Activated CD8-positive, alpha-beta memory T cell treated with anti-CD3 and anti-CD28 coated beads, Interleukin-2, amount 10 ng/mL, durations not matched to agents 7 days and 5 days (primary cell): Measurements from ENCODE around the gene SOX13. TPM values are rescaled to one million over a fixed set of nuclear protein-coding genes. Genes with fewer than 3 reads are reported as not detected.
"Not testable (repeated sequence)": the region's sequence is repeated elsewhere in the genome, so short reads cannot be mapped to it uniquely, and the experiment has no call there.

Experiments used
- ATAC-seq: fragments of 150-1000 bp; cut with Tn5 transposase; one replicate; pipeline ENCODE4 v1.10.0; 2021; ENCODE audit warnings: moderate library complexity
- CTCF ChIA-PET: fragments of 350-600 bp; sonication (Branson Sonifier 250); formaldehyde crosslinking; loops from one replicate; lab custom pipeline; 2021; ENCODE audit warnings: antibody characterized with exemption; lab: Charles Lee
- DNase-seq: peaks from one replicate; pipeline ENCODE4 v3.0.0-alpha.2; 2020
- H3K27ac Mint-ChIP-seq: one replicate; pipeline ENCODE4 v1.8.0; 2021; ENCODE audit warnings: mild to moderate bottlenecking, mixed read lengths
- H3K27me3 Mint-ChIP-seq: one replicate; pipeline ENCODE4 v1.8.0; 2021; ENCODE audit warnings: mixed read lengths
- H3K36me3 Mint-ChIP-seq: one replicate; pipeline ENCODE4 v1.8.0; 2021; ENCODE audit warnings: mild to moderate bottlenecking, mixed read lengths
- H3K4me1 Mint-ChIP-seq: one replicate; pipeline ENCODE4 v1.8.0; 2021; ENCODE audit warnings: mixed read lengths
- H3K4me3 Mint-ChIP-seq: one replicate; pipeline ENCODE4 v1.8.0; 2021; ENCODE audit warnings: mild to moderate bottlenecking, moderate library complexity, mixed read lengths
- H3K9me3 Mint-ChIP-seq: one replicate; pipeline ENCODE4 v1.8.0; 2022; ENCODE audit warnings: low read depth, mixed read lengths
- total RNA-seq, 2 experiments: library from RNA; stranded (reverse); gene quantifications; one replicate each; pipeline ENCODE4 v1.2.3, GENCODE V29; 2021

SOX13 gene
- total RNA-seq, 2 experiments from 2014 or later, result 1.0 to 1.9 TPM

DNA sequence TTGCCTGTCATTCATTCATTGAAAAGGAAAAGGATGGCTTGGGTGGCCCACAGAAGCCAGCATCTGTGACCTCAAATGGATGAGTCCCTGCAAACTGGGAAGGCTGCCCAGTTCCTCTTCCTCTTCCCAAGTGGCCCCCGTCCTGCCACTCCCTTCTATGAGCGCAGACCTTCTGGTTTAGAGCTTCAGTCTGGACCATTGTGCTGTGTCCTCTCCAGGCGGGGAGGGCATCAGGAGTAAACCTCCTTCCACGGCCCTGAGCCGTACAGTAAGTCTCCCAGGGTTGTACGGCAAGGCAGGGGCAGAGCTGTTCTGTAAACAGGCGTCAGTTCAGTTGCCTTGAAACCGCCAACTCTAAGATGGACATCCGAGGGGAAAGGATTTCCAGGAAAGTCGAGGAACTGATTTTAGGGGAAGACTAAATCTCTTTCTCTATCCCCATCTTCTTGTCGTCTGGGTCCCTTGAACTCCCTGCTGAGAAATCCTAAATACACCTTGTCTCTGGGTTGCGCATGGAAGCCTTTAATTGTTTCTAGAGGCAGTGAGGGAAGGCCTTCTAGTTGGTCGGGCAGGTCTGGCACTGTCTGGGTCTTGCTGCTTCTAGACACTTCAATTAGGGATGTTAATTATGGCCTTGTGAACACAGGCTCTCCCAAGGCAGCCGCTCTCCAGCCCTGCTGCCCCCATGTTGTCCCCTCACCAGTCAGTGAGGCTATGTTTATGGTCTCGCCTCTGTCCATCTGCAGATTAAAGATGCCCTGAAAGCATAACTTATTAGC is 22.1 kb downstream of the SOX13 start:
- Mint-ChIP-seq H3K9me3 (no peaks in the 10 kb centered on the region), H3K27me3 (peaks cover 10% of the 10 kb centered on the region), H3K27ac (no peak overlapping the region), H3K4me3 (no peak overlapping the region), H3K4me1 (no peaks in the 10 kb centered on the region), H3K36me3 (no peaks in the 10 kb centered on the region)
- DNase-seq, result no peak
- ATAC-seq, result no peak
- CTCF ChIA-PET, result interaction anchor here (1.5 kb wide), 1 partner anchor 697 kb away, joined by 3 read pairs; no protein-coding TSS in a partner anchor

DNA sequence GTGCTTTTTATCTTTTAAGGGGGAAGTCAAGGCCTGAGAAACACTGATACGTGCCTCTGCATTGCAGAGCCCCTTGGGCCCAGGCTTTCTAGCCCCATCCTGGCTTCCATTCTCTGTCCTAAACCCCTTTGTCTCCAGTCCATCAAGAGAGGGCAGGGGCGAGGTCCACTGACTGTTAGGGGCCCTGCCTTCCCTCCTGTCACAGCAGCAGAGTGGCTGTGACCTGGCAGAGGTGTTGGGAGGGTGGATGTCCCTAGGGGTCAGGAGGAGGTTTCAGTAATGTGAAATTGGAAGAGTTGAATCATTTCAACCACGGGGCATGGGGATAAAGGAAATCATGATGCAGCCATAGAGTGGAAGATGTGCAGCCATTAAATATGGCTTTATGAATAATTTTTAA is 24.0 kb downstream of the SOX13 start:
- H3K4me1 Mint-ChIP-seq, result peaks cover 5% of the 10 kb centered on the region
- H3K27me3 Mint-ChIP-seq, result peaks cover 8% of the 10 kb centered on the region
- DNase-seq (no peak), ATAC-seq (no peak)
- no peak overlapping the region for H3K27ac Mint-ChIP-seq
- no peaks in the 10 kb centered on the region for H3K9me3 Mint-ChIP-seq
- CTCF ChIA-PET, result no interaction called here
- no peaks in the 10 kb centered on the region for H3K36me3 Mint-ChIP-seq
- H3K4me3 Mint-ChIP-seq, result no peak overlapping the region

DNA sequence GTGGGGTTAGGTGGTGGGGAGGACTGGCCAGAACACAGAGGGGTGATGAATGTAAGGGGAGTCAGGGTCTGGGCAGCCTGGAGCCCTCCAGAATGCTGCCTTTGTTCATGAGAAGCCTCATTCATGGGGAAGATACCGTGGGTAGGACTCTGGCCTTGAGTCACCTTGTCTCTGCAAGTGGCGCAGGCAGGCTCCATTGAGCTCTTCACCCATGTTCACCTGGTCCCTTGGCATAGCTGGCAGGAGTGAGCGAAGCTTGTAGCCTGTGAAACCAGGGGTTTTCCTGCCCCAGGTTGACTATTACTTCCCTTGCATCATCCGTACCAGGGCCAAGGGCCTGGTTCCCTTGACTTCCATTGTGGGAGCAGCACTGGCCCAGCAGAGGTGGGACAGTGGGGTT is 25.8 kb downstream of the SOX13 start:
- CTCF ChIA-PET, result no interaction called here
- no peak for DNase-seq
- Mint-ChIP-seq H3K27ac (no peak overlapping the region), H3K4me1 (peaks cover 21% of the 10 kb centered on the region), H3K9me3 (no peaks in the 10 kb centered on the region), H3K4me3 (no peak overlapping the region), H3K27me3 (peaks cover 8% of the 10 kb centered on the region), H3K36me3 (no peaks in the 10 kb centered on the region)
- ATAC-seq, result no peak

GRCh38 chr1:204099754-204100153 is 26.8 kb downstream of the SOX13 start:
- H3K27ac Mint-ChIP-seq, H3K4me3 Mint-ChIP-seq, DNase-seq, H3K27me3 Mint-ChIP-seq, H3K36me3 Mint-ChIP-seq, CTCF ChIA-PET, H3K9me3 Mint-ChIP-seq, ATAC-seq: not testable (repeated sequence)
- H3K4me1 Mint-ChIP-seq, result peaks cover 32% of the 10 kb centered on the region

DNA sequence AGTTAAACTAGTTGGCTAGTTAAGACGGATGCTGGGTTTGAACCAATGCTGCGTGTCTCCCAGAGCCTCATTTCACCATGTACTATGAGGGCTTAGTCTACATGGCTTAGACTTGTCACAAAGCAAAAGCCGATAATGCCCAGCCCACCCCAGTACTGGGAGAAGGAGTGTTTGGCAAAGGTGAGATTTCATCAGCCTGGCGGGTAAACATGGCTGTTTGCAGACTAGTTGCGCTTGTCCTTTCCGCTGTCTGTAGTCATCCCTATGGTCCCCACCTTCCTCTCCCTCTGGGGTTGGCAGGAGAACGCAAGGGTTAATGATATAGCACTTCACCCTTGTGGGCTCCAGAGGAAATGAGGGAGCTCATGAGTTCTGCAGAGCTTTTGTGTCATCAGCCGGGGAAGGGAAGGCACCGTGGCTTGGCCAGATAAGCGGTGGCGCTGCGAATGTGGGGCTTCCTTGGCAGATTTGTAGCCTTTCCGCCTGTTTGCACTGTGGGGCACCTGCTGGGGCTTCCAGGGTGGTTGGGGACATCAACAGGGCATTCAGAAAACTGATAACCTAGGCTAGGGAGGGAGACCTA is 29.2 kb downstream of the SOX13 start:
- Mint-ChIP-seq H3K9me3 (no peaks in the 10 kb centered on the region), H3K4me3 (peak overlapping the region; percentile 27), H3K36me3 (no peaks in the 10 kb centered on the region), H3K27me3 (peaks cover 2% of the 10 kb centered on the region), H3K27ac (peak overlapping the region; percentile 72), H3K4me1 (peaks cover 38% of the 10 kb centered on the region)
- CTCF ChIA-PET, result interaction anchor here (0.7 to 1.4 kb wide), 2 partner anchors 27 to 32 kb away, joined by 3 to 6 read pairs; no protein-coding TSS in a partner anchor
- peak; percentile 25 for ATAC-seq
- no peak for DNase-seq

GRCh38 chr1:204102739-204103430 is 30.0 kb downstream of the SOX13 start:
- CTCF ChIA-PET, result interaction anchor here (1.4 kb wide), 1 partner anchor 26 kb away, joined by 6 read pairs; no protein-coding TSS in a partner anchor
- H3K4me1 Mint-ChIP-seq, result peaks cover 38% of the 10 kb centered on the region
- DNase-seq, result no peak
- peak overlapping the region; percentile 27 for H3K4me3 Mint-ChIP-seq
- H3K27me3 Mint-ChIP-seq, result peaks cover 2% of the 10 kb centered on the region
- peak overlapping the region; percentile 72 for H3K27ac Mint-ChIP-seq
- peak; percentile 45 for ATAC-seq
- H3K9me3 Mint-ChIP-seq, result no peaks in the 10 kb centered on the region
- no peaks in the 10 kb centered on the region for H3K36me3 Mint-ChIP-seq

- H3K36me3 Mint-ChIP-seq, result no peaks in the 10 kb centered on the region
- no peak for ATAC-seq
- DNase-seq, result no peak
- CTCF ChIA-PET, result interaction anchor here (1.4 kb wide), 1 partner anchor 25 kb away, joined by 6 read pairs; no protein-coding TSS in a partner anchor
- peaks cover 2% of the 10 kb centered on the region for H3K27me3 Mint-ChIP-seq
- H3K27ac Mint-ChIP-seq, result peak overlapping the region; percentile 72
- no peaks in the 10 kb centered on the region for H3K9me3 Mint-ChIP-seq
- H3K4me3 Mint-ChIP-seq, result no peak overlapping the region
- H3K4me1 Mint-ChIP-seq, result peaks cover 38% of the 10 kb centered on the region
Observed at GRCh38 chr1:204103431-204103741, 30.5 kb downstream of the SOX13 start.

GRCh38 chr1:204104331-204105130 is 31.6 kb downstream of the SOX13 start:
- CTCF ChIA-PET, result interaction anchor here (0.9 kb wide), 2 partner anchors 24 to 31 kb away, joined by 3 read pairs; partner anchors contain the start of gene SOX13
- Mint-ChIP-seq H3K9me3 (no peaks in the 10 kb centered on the region), H3K36me3 (no peaks in the 10 kb centered on the region), H3K27ac (peak overlapping the region; percentile 72), H3K4me1 (peaks cover 38% of the 10 kb centered on the region), H3K27me3 (peaks cover 2% of the 10 kb centered on the region), H3K4me3 (peak overlapping the region; percentile 4)
- DNase-seq, result peak; percentile 51
- ATAC-seq, result peak; percentile 54

DNA sequence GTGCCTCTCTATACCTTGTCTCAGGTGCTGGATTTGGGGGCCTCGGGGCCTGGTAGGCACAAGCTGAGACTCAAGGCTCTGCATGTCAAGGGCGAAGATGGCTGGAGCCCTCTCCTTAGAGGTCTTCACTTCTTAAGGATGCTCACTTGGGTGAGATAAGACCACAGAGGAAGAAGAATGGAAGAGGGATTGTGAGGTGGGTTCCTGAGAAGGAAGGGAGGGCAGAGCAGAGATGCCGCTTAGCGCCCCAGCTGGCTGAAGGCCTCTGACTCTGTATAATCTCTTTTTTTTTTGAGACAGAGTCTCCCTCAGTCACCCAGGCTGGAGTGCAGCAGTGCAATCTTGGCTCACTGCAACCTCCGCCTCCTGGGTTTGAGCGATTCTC is 32.2 kb downstream of the SOX13 start:
- ATAC-seq (no peak), DNase-seq (no peak)
- Mint-ChIP-seq H3K4me1 (peaks cover 38% of the 10 kb centered on the region), H3K27me3 (peaks cover 2% of the 10 kb centered on the region), H3K36me3 (no peaks in the 10 kb centered on the region), H3K27ac (peak overlapping the region; percentile 72), H3K9me3 (no peaks in the 10 kb centered on the region), H3K4me3 (peak overlapping the region; percentile 4)
- CTCF ChIA-PET, result no interaction called here

DNA sequence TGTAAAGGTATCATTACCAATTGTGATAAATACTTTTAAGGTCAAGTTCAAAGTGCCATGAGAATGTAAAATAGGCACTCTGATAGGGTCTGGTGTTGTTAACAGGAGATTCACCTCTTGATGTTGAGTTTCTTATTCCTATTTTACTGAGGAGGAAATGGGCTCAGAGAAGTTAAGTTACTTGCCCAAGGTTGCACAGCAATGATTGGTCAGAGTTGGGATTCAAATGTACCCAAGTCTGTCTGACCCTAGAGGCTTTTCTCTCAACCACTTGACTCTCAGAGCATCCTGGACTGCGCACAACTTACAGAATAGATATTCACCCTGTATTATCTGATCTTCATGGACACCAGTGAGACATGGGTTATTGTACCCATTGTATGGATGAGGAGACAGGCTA is 33.9 kb downstream of the SOX13 start:
- H3K36me3 Mint-ChIP-seq, result no peaks in the 10 kb centered on the region
- peaks cover 34% of the 10 kb centered on the region for H3K4me1 Mint-ChIP-seq
- peaks cover 2% of the 10 kb centered on the region for H3K27me3 Mint-ChIP-seq
- no peak for ATAC-seq
- no peak for DNase-seq
- CTCF ChIA-PET, result no interaction called here
- no peaks in the 10 kb centered on the region for H3K9me3 Mint-ChIP-seq
- no peak overlapping the region for H3K4me3 Mint-ChIP-seq
- no peak overlapping the region for H3K27ac Mint-ChIP-seq

DNA sequence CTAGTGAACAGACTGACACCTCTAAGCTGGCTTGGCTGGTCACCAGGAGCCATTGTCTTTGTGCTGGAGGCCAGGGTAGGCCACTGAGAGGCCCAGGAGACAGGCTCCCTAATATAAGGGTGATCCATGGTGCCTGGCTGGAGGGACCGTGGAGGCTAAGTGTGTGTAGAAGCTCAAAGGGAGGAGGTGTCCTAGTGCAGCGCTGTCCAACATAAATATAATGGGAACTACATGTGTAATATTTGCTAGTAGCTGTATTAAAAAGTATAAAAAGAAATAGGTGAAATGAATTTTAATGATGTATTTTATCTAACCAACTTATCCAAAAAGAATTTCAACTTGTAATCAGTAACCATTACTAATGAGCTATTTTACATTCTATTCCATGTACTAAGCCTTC is 35.0 kb downstream of the SOX13 start:
- ATAC-seq, result no peak
- Mint-ChIP-seq H3K4me3 (no peak overlapping the region), H3K36me3 (no peaks in the 10 kb centered on the region), H3K9me3 (no peaks in the 10 kb centered on the region), H3K27me3 (peaks cover 2% of the 10 kb centered on the region), H3K27ac (no peak overlapping the region), H3K4me1 (peaks cover 25% of the 10 kb centered on the region)
- CTCF ChIA-PET, result interaction anchor here (0.7 kb wide), 1 partner anchor 21 kb away, joined by 3 read pairs; no protein-coding TSS in a partner anchor
- DNase-seq, result no peak

GRCh38 chr1:204108312-204109141 is 35.6 kb downstream of the SOX13 start:
- H3K27ac Mint-ChIP-seq, result no peak overlapping the region
- CTCF ChIA-PET, result interaction anchor here (0.7 to 0.8 kb wide), 2 partner anchors 20 to 237 kb away, joined by 3 read pairs; no protein-coding TSS in a partner anchor
- no peak for DNase-seq
- H3K4me1 Mint-ChIP-seq, result peaks cover 19% of the 10 kb centered on the region
- peaks cover 2% of the 10 kb centered on the region for H3K27me3 Mint-ChIP-seq
- no peak for ATAC-seq
- H3K9me3 Mint-ChIP-seq, result no peaks in the 10 kb centered on the region
- no peak overlapping the region for H3K4me3 Mint-ChIP-seq
- H3K36me3 Mint-ChIP-seq, result no peaks in the 10 kb centered on the region
